Upper lobe of right lung (tissue), 1 donor: ENCODE data around the gene PTPRS. TPM values are rescaled to one million over a fixed set of nuclear protein-coding genes. Genes with fewer than 3 reads are reported as not detected.
"Not testable (repeated sequence)": the region's sequence is repeated elsewhere in the genome, so short reads cannot be mapped to it uniquely, and the experiment has no call there.

Source experiments
- ATAC-seq: fragments of 200-7000 bp; cut with Tn5 transposase; one replicate; pipeline ENCODE4 v1.9.1; 2020; ENCODE audit warnings: mild to moderate bottlenecking, moderate library complexity
- DNase-seq: peaks from one replicate; pipeline ENCODE4 v3.0.0-alpha.2; 2020
- H3K27ac ChIP-seq: fragments of 200-600 bp; one replicate; pipeline ENCODE4 v1.8.0; 2022
- H3K27me3 ChIP-seq: fragments of 200-600 bp; one replicate; pipeline ENCODE4 v1.8.0; 2022; ENCODE audit warnings: mild to moderate bottlenecking
- H3K36me3 ChIP-seq: fragments of 200-600 bp; one replicate; pipeline ENCODE4 v1.8.0; 2022
- H3K4me1 ChIP-seq: fragments of 200-600 bp; one replicate; pipeline ENCODE4 v1.8.0; 2022
- H3K4me3 ChIP-seq: fragments of 200-600 bp; one replicate; pipeline ENCODE4 v1.8.0; 2022; ENCODE audit warnings: mild to moderate bottlenecking
- H3K9me3 ChIP-seq: fragments of 200-600 bp; one replicate; pipeline ENCODE4 v1.8.0; 2022
- intact Hi-C: fragments of 100-400 bp; cut with DNase I; formaldehyde crosslinking; loops from one replicate; pipeline ENCODE4 v1.11.0; 2022
- total RNA-seq: library from RNA; stranded (reverse); fragmentation: NEBNext Ultra II Directional; extraction: Animal tissue kit (Norgen Biotek cat#: 25700); gene quantifications from one replicate; pipeline ENCODE4 v1.2.1, GENCODE V29; 2021
- TF ChIP-seq, protein P1 (sequence below): fragments of 200-600 bp; IDR thresholded peaks from one replicate; pipeline ENCODE4 v1.8.0; 2022; ENCODE audit warnings: antibody characterized with exemption
- donor health status: DM: no; HTN: yes; CAD: no; lungs with severe emphysema.

PTPRS gene
- total RNA-seq, 1 donor from 2014 or later = 131 TPM

DNA sequence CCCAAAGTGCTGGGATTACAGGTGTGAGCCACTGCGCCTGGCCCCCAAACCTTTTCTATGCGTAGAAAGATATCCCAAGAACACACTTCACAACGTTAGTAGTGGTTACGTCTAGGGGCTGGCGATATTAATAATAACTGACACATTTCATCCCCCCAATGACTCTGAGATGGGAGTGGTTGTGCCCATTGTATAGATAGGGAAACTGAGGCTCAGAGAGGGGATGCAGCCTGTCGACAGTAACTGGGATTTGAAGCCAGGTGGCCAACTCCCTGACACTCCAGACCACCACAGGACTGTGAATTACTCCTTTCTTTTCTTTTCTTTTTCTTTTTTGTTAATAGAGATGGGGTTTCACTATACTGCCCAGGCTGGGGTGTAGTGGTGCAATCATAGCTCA lies 25.3 kb upstream of the PTPRS start:
- peaks cover 5% of the 10 kb centered on the region for H3K27me3 ChIP-seq
- intact Hi-C loops = no loop called here
- no peak overlapping the region for H3K4me3 ChIP-seq
- ATAC-seq (no peak), DNase-seq (no peak)
- H3K4me1 ChIP-seq = no peaks in the 10 kb centered on the region
- no peaks in the 10 kb centered on the region for H3K36me3 ChIP-seq
- no peaks in the 10 kb centered on the region for H3K9me3 ChIP-seq
- no peak overlapping the region for H3K27ac ChIP-seq
- TF ChIP-seq, protein P1, sequence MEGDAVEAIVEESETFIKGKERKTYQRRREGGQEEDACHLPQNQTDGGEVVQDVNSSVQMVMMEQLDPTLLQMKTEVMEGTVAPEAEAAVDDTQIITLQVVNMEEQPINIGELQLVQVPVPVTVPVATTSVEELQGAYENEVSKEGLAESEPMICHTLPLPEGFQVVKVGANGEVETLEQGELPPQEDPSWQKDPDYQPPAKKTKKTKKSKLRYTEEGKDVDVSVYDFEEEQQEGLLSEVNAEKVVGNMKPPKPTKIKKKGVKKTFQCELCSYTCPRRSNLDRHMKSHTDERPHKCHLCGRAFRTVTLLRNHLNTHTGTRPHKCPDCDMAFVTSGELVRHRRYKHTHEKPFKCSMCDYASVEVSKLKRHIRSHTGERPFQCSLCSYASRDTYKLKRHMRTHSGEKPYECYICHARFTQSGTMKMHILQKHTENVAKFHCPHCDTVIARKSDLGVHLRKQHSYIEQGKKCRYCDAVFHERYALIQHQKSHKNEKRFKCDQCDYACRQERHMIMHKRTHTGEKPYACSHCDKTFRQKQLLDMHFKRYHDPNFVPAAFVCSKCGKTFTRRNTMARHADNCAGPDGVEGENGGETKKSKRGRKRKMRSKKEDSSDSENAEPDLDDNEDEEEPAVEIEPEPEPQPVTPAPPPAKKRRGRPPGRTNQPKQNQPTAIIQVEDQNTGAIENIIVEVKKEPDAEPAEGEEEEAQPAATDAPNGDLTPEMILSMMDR = no peak

DNA sequence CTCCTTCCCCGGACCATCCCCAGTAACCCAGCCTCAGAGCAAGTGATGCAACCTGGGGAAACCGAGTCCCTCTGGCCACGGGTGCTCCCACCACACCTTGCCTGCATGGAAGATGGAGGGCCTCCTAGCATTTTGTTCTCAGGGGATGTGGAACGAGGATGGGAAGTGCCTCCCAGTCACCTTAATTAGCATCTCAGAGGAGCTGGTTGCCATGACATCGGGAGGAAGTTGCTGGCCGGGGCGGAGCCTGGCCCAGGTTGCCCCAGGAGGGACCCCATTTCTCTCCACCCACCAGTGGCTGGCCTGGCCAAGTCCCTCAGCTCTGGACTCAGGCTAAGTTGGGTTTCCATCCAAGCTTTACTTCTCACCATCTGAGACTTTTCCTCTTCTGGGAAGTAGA lies 24.1 kb upstream of the PTPRS start:
- ATAC-seq (no peak), DNase-seq (no peak)
- TF ChIP-seq, protein P1 = no peak
- Histone ChIP-seq H3K4me1 (no peaks in the 10 kb centered on the region), H3K27me3 (peaks cover 14% of the 10 kb centered on the region), H3K9me3 (no peaks in the 10 kb centered on the region), H3K4me3 (no peak overlapping the region), H3K36me3 (no peaks in the 10 kb centered on the region), H3K27ac (no peak overlapping the region)
- intact Hi-C loops = no loop called here

DNA sequence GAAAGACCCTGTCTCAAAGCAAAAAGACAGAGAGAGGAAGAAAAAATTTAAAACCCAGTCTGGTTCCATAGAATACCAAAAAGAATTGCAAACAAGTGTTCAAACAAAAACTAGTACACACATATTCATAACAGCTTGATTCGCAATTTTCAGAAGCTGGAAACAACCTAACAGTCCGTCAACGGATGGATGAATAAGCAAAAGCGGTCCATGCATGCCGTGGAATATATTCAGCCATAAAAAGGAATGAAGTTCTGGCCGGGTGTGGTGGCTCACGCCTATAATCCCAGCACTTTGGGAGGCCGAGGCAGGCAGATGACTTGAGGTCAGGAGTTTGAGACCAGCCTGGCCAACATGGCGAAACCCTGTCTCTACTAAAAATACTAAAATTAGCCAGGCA lies 21.2 kb upstream of the PTPRS start:
- H3K27ac ChIP-seq, DNase-seq, H3K4me3 ChIP-seq, H3K36me3 ChIP-seq, intact Hi-C loops, ATAC-seq, H3K9me3 ChIP-seq, H3K4me1 ChIP-seq: not testable (repeated sequence)
- peaks cover 33% of the 10 kb centered on the region for H3K27me3 ChIP-seq

DNA sequence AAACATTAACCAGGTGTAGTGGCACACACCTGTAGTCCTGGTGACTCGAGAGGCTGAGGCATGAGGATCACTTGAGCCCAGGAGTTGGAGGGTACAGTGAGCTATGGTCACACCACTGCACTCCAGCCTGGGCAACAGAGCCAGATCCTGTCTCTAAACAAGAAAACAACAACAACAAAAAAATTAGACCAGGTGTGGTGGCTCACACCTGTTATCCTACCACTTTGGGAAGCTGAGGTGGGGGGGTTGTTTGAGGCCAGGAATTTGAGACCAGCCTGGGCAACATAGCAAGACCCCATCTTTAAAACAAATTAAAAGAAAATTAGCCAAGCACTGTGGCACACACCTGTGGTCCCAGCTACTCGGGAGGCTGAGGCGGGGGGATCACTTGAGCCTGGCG lies 20.8 kb upstream of the PTPRS start:
- Histone ChIP-seq H3K9me3 (no peaks in the 10 kb centered on the region), H3K27ac (no peak overlapping the region), H3K27me3 (peaks cover 35% of the 10 kb centered on the region), H3K4me3 (no peak overlapping the region), H3K36me3 (no peaks in the 10 kb centered on the region), H3K4me1 (no peaks in the 10 kb centered on the region)
- DNase-seq = no peak
- TF ChIP-seq, protein P1 = no peak
- ATAC-seq = no peak
- intact Hi-C loops = no loop called here

DNA sequence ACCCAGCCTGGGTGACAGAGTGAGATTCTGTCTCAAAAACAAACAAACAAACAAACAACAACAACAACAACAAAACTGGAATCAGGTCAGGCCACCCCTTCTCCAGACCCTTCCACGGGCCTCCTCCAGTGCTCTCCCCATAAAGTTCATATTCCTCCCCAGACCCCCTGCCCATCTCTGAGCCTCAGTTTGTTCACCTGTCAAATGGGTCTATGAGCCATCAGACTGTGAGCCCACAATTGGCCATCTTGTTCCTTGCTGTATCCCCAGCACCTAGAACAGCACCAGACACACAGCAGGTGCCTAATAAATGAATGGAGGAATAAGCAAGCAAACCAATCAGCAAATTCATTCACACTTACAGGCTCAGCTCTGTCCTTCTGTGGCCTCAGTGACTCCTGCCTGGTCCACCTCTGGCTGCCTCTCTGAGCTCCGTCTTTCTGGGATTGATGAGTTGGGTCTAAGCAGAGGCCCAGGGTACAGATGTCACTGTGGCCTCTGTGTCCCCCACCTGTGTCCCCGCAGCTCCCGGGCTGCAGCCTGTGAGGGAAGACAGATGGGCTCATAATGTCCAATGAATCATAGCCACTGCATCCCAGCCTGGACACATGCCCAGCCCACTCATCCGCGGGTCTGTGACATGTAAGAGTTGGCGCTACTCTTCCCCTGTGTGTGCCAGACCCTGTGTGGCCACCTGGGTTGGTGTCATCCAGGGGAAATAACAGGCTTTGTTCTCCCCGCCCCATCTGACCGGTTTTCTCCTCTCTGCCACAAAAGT lies 19.6 kb upstream of the PTPRS start:
- ATAC-seq (no peak), DNase-seq (no peak)
- Histone ChIP-seq H3K27me3 (peaks cover 43% of the 10 kb centered on the region), H3K4me1 (no peaks in the 10 kb centered on the region), H3K36me3 (no peaks in the 10 kb centered on the region), H3K4me3 (no peak overlapping the region), H3K27ac (no peak overlapping the region), H3K9me3 (no peaks in the 10 kb centered on the region)
- TF ChIP-seq, protein P1 = no peak
- intact Hi-C loops = no loop called here

DNA sequence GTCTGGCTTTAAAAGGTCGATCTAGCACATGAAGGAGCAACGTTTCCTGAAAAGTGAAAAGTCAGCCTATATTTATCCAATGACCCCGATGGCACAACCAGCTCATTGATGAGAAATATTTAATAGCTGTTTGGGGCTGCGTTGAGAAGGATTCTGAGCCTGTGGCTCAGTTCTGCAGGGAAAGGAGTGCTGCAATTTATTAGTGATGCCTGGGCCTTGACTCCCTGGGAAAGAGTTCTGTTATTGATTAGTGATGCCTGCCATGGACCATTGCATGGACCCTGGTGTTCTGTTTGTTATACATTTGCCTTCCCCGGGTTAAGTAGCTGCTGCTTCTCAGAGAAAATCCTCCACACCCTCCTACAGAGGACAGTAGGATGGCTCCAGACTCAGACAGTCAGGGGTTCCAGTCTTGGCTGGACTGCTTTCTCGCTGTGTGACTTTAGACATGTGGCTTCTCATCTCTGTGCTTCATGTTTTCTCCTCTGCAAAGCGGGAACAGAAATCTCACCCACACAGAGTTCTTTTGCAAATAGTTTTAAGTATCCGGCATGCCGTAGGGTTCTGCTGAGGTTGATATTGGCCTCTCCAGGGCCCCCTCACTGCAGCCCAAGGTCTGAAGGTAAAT lies 17.7 kb upstream of the PTPRS start:
- H3K27me3 ChIP-seq = peaks cover 47% of the 10 kb centered on the region
- ATAC-seq = no peak
- no peaks in the 10 kb centered on the region for H3K4me1 ChIP-seq

More for the DNA sequence above, 17.7 kb upstream of the PTPRS start:
- intact Hi-C loops = no loop called here
- no peak for DNase-seq
- no peak overlapping the region for H3K27ac ChIP-seq
- H3K4me3 ChIP-seq = no peak overlapping the region
- TF ChIP-seq, protein P1 = no peak
- H3K36me3 ChIP-seq = no peaks in the 10 kb centered on the region
- no peaks in the 10 kb centered on the region for H3K9me3 ChIP-seq
